Thyroid gland (tissue), 4 donors: ENCODE data around the gene MON2. TPM values are rescaled to one million over a fixed set of nuclear protein-coding genes. Genes with fewer than 3 reads are reported as not detected.
A peak's percentile ranks its signal among the peaks of the same experiment; 100 is the strongest.

ENCODE experiments used
- DNase-seq, 2 donors: peaks; one replicate each; pipeline ENCODE4 v3.0.0-alpha.2; 2019
- H3K27ac ChIP-seq, 3 donors: fragments of 200-600 bp; sonication (generic); 1 replicate in 2 of 3; 2 replicates in 1 of 3; pipeline ENCODE4 v1.5.1; 2016 to 2019; ENCODE audit warnings: mild to moderate bottlenecking in 1 of 3, moderate library complexity in 1 of 3
- H3K27me3 ChIP-seq: fragments of 200-600 bp; sonication (generic); one replicate; pipeline ENCODE4 v1.5.1; 2019
- H3K36me3 ChIP-seq, 2 donors: fragments of 200-600 bp; sonication (generic); one replicate each; pipeline ENCODE4 v1.5.1; 2016 to 2019
- H3K4me1 ChIP-seq, 2 donors: fragments of 200-600 bp; sonication (generic); one replicate each; pipeline ENCODE4 v1.5.1; 2017 to 2019
- H3K4me3 ChIP-seq, 3 donors: fragments of 200-600 bp; sonication (generic); replicated peaks in 1 of 3; 1 replicate in 2 of 3; 2 replicates in 1 of 3; pipeline ENCODE4 v1.5.1; 2016; ENCODE audit warnings: mild to moderate bottlenecking in 1 of 3
- H3K9me3 ChIP-seq: fragments of 200-600 bp; sonication (generic); one replicate; pipeline ENCODE4 v1.5.1; 2017
- POLR2A ChIP-seq, 2 donors: fragments of 450-650 bp; IDR thresholded peaks; one replicate each; pipeline ENCODE4 v1.6.1; 2017; ENCODE audit warnings: antibody characterized with exemption in 2 of 2, mild to moderate bottlenecking in 2 of 2, moderate library complexity in 1 of 2
- WGBS, 2 donors: methylation state at CpG; one replicate each; pipeline ENCODE4 v1.1.5; 2017; 5-methylcytosine and 5-hydroxymethylcytosine counted together
- intact Hi-C: fragments of 100-400 bp; cut with DNase I; formaldehyde crosslinking; loops from one replicate; pipeline ENCODE4 v1.15.1; 2023
- total RNA-seq, 4 donors: library from RNA; depleted of rRNA; stranded (reverse); fragments of >200 nt; gene quantifications; one replicate each; pipeline ENCODE4 v1.2.3, GENCODE V29; 2016
- TF ChIP-seq, protein P1 (sequence below), 6 experiments: fragments of 200-600 bp in 3 of 6; fragments of 450-650 bp in 3 of 6; sonication (generic) in 3 of 6; IDR thresholded peaks; one replicate each; pipeline ENCODE4 v1.5.1; 2016 to 2019; ENCODE audit warnings: antibody characterized with exemption in 6 of 6, mild to moderate bottlenecking in 2 of 6, inconsistent platforms in 1 of 6, moderate library complexity in 1 of 6

MON2 gene
- total RNA-seq, 4 donors from 2014 or later: 109 to 189 (median 126) TPM

- 2% methylated on average over 19 to 22 of the region's 29 CpGs for WGBS, 2 donors
- H3K9me3 ChIP-seq: no peaks in the 10 kb centered on the region
- no peaks in the 10 kb centered on the region for H3K27me3 ChIP-seq
- H3K4me3 ChIP-seq: peak overlapping the region in 2 of 3 donors; percentile 36
- DNase-seq: peak; percentile 40 to 59
- no peak overlapping the region for H3K27ac ChIP-seq
- TF ChIP-seq, protein P1, sequence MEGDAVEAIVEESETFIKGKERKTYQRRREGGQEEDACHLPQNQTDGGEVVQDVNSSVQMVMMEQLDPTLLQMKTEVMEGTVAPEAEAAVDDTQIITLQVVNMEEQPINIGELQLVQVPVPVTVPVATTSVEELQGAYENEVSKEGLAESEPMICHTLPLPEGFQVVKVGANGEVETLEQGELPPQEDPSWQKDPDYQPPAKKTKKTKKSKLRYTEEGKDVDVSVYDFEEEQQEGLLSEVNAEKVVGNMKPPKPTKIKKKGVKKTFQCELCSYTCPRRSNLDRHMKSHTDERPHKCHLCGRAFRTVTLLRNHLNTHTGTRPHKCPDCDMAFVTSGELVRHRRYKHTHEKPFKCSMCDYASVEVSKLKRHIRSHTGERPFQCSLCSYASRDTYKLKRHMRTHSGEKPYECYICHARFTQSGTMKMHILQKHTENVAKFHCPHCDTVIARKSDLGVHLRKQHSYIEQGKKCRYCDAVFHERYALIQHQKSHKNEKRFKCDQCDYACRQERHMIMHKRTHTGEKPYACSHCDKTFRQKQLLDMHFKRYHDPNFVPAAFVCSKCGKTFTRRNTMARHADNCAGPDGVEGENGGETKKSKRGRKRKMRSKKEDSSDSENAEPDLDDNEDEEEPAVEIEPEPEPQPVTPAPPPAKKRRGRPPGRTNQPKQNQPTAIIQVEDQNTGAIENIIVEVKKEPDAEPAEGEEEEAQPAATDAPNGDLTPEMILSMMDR (IDR thresholded peaks at IDR 0.05): peak in 4 of 6 experiments; percentile 27 to 56 (median 36)
- TF ChIP-seq POLR2A (IDR thresholded peaks at IDR 0.05): no peak
- H3K4me1 ChIP-seq: peaks cover 0 to 4% of the 10 kb centered on the region in 2 donors
- intact Hi-C loops: loop anchor here (5.0 to 10.0 kb wide), 2 partner anchors 149 to 372 kb away; no protein-coding TSS in a partner anchor
- H3K36me3 ChIP-seq: no peaks in the 10 kb centered on the region
These were observed 31.1 kb upstream of the MON2 start for GRCh38 chr12:62435303-62436163.

DNA sequence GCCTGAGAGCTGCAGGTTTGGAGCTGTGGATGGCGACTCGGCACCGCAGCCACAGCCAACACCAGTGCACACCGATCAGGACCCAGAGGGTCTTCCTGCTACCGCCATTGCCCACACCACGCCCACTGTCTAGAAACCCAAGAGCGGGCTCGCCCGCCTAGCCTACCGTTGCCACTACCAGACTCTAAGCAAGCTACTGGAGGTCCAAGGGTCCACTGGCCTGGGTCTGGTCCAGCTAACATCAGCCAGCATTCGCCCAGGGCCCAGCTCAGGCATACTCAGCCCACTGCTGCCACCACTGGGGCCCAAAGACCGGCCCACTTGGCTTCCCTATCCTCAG, 30.5 kb upstream of the MON2 start:
- Histone ChIP-seq H3K9me3 (no peaks in the 10 kb centered on the region), H3K27ac (no peak overlapping the region), H3K36me3 (no peaks in the 10 kb centered on the region), H3K4me3 (no peak overlapping the region), H3K27me3 (no peaks in the 10 kb centered on the region), H3K4me1 (peaks cover 0 to 4% of the 10 kb centered on the region in 2 donors)
- WGBS, 2 donors: 69 to 84% methylated on average over 4 to 12 of the region's 12 CpGs
- TF ChIP-seq, protein P1 (IDR thresholded peaks at IDR 0.05): no peak
- no peak for TF ChIP-seq POLR2A (IDR thresholded peaks at IDR 0.05)
- intact Hi-C loops: loop anchor here (5.0 to 10.0 kb wide), 2 partner anchors 149 to 371 kb away; no protein-coding TSS in a partner anchor
- DNase-seq: no peak

DNA sequence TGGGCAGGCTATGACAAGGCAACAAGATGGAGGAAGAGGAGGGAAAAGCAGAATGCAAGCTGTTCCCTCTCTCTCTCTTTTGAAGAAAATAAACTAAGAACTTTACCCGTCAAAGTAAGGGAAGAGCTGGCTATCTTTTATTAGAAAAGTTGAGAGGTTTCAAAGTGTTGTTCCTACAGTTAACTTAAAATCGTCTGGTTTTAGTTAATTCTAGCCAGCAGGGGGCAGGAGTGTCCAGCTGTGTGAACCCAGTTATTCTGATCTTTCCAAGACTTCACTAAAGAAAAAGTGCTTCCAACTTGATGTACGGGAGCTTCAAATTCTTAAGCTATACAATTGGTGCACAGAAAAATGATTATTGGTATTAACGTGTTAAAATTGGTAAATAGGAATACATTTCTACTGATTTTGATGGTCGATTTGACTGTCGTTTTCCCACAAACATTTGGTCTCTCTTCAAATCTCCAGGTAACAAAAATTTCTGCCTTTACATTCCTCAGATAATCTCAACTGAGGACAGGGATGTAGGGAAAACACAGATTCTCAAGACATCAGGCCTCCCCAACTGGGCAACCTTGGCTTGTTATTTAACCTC, 28.4 kb upstream of the MON2 start:
- Histone ChIP-seq H3K4me3 (no peak overlapping the region), H3K27me3 (no peaks in the 10 kb centered on the region), H3K4me1 (peaks cover 0 to 4% of the 10 kb centered on the region in 2 donors), H3K36me3 (no peaks in the 10 kb centered on the region), H3K9me3 (no peaks in the 10 kb centered on the region), H3K27ac (no peak overlapping the region)
- intact Hi-C loops: loop anchor here (5.0 to 10.0 kb wide), 2 partner anchors 147 to 369 kb away; no protein-coding TSS in a partner anchor
- DNase-seq: peak; percentile 50 to 65
- TF ChIP-seq POLR2A (IDR thresholded peaks at IDR 0.05): no peak
- TF ChIP-seq, protein P1 (IDR thresholded peaks at IDR 0.05): peak; percentile 33 to 75 (median 68)
- WGBS, 2 donors: 10 to 12% methylated on average over 6 of the region's 6 CpGs

DNA sequence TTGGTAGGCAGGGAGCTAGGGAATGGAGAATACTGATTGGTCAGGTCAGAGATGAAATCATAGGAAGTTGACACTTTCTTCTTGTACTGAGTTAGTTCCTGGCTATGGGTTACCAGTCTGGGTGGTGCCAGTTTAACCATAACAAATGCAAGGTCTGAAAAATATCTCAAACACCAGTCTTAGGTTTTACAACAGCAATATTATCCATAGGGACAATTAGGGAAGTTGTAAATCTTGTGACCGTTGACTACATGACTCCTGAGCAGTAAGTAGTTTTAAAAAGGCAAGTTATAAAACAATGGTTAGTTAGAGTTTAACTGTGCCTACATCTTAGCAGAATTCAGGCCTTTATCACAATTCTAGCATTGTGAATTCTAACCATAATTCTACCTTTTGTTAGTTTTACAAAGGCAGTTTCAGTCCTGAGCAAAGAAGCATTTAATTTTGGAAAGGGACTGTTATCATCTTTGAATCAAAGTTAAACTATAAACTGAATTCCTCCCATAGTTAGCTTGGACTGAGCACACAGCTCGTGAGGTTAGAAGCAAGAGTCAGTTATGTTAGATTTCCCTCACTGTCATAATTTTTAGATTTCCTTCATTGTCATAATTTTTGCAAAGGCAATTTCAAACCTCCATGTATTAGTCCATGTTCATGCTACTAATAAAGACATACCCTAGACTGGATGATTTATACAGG, 19.7 kb upstream of the MON2 start:
- Histone ChIP-seq H3K27me3 (no peaks in the 10 kb centered on the region), H3K9me3 (no peaks in the 10 kb centered on the region), H3K36me3 (no peaks in the 10 kb centered on the region), H3K27ac (no peak overlapping the region), H3K4me3 (no peak overlapping the region), H3K4me1 (no peaks in the 10 kb centered on the region)
- intact Hi-C loops: no loop called here
- 76 to 83% methylated on average over 2 of the region's 2 CpGs for WGBS, 2 donors
- TF ChIP-seq, protein P1 (IDR thresholded peaks at IDR 0.05): no peak
- TF ChIP-seq POLR2A (IDR thresholded peaks at IDR 0.05): no peak
- DNase-seq: no peak
